Astrocyte (in vitro differentiated cells and primary cell): ENCODE measurements around the gene COX4I2. TPM values are rescaled to one million over a fixed set of nuclear protein-coding genes. Genes with fewer than 3 reads are reported as not detected.
A peak's percentile ranks its signal among the peaks of the same experiment; 100 is the strongest.

Source experiments
- DNase-seq: peaks from one replicate; pipeline ENCODE4 v3.0.0-alpha.2; 2010; ENCODE audit warnings: low read depth
- FAIRE-seq: peaks from 2 replicates; lab custom pipeline; 2011; peaks lifted over from hg19 to GRCh38; lab: Jason Lieb, UNC
- H2AFZ ChIP-seq: 2 replicates; pipeline ENCODE4 v1.6.0; 2012; ENCODE audit warnings: low read depth, low read length, inconsistent platforms
- H3K27ac ChIP-seq: 2 replicates; pipeline ENCODE4 v1.5.1; 2011; ENCODE audit warnings: low read depth, low read length, inconsistent platforms
- H3K27me3 ChIP-seq: 2 replicates; pipeline ENCODE4 v1.6.0; 2011; ENCODE audit warnings: low read length, inconsistent platforms; ENCODE audit not compliant: insufficient read depth
- H3K36me3 ChIP-seq: 2 replicates; pipeline ENCODE4 v1.5.1; 2011; ENCODE audit warnings: low read length, inconsistent platforms; ENCODE audit not compliant: insufficient read depth
- H3K4me1 ChIP-seq: 2 replicates; pipeline ENCODE4 v1.5.1; 2011; ENCODE audit warnings: low read length, inconsistent platforms; ENCODE audit not compliant: insufficient read depth
- H3K4me2 ChIP-seq: 2 replicates; pipeline ENCODE4 v1.6.0; 2012; ENCODE audit warnings: low read length, inconsistent platforms
- H3K4me3 ChIP-seq: 2 replicates; pipeline ENCODE4 v1.5.1; 2011; ENCODE audit warnings: low read depth, mild to moderate bottlenecking, low read length, inconsistent platforms; ENCODE audit not compliant: insufficient read depth
- H3K79me2 ChIP-seq: 2 replicates; pipeline ENCODE4 v1.6.0; 2012; ENCODE audit warnings: mild to moderate bottlenecking, low read length, inconsistent platforms; ENCODE audit not compliant: insufficient read depth
- H3K9ac ChIP-seq: 2 replicates; pipeline ENCODE4 v1.6.0; 2012; ENCODE audit warnings: mild to moderate bottlenecking, low read length, inconsistent platforms
- H3K9me3 ChIP-seq: 2 replicates; pipeline ENCODE4 v1.5.1; 2012; ENCODE audit warnings: low read depth, mild to moderate bottlenecking, low read length, inconsistent platforms; ENCODE audit not compliant: insufficient read depth
- H4K20me1 ChIP-seq: 2 replicates; pipeline ENCODE4 v1.6.0; 2012; ENCODE audit warnings: low read length, inconsistent platforms; ENCODE audit not compliant: insufficient read depth
- H3K27ac Mint-ChIP-seq: one replicate; pipeline ENCODE4 v1.8.0; 2021; ENCODE audit warnings: mild to moderate bottlenecking, mixed read lengths; ENCODE audit not compliant: unreplicated experiment
- H3K27me3 Mint-ChIP-seq: one replicate; pipeline ENCODE4 v1.8.0; 2021; ENCODE audit warnings: low read depth, mixed read lengths; ENCODE audit not compliant: unreplicated experiment
- H3K36me3 Mint-ChIP-seq: one replicate; pipeline ENCODE4 v1.8.0; 2021; ENCODE audit warnings: low read depth, mixed read lengths; ENCODE audit not compliant: unreplicated experiment
- H3K4me1 Mint-ChIP-seq: one replicate; pipeline ENCODE4 v1.8.0; 2021; ENCODE audit warnings: low read depth, mixed read lengths; ENCODE audit not compliant: unreplicated experiment
- H3K4me3 Mint-ChIP-seq: one replicate; pipeline ENCODE4 v1.8.0; 2021; ENCODE audit warnings: mild to moderate bottlenecking, moderate library complexity, mixed read lengths; ENCODE audit not compliant: unreplicated experiment
- H3K9me3 Mint-ChIP-seq: one replicate; pipeline ENCODE4 v1.8.0; 2021; ENCODE audit warnings: mild to moderate bottlenecking, mixed read lengths; ENCODE audit not compliant: unreplicated experiment
- EZH2 ChIP-seq: IDR thresholded peaks from 2 replicates; pipeline ENCODE4 v1.6.1; 2012; ENCODE audit warnings: mild to moderate bottlenecking, low read length, inconsistent platforms; ENCODE audit not compliant: insufficient read depth
- total RNA-seq: library from RNA; stranded (reverse); gene quantifications from 2 replicates; pipeline ENCODE4 v1.2.1, GENCODE V29; 2021
- TF ChIP-seq, protein P1 (sequence below): IDR thresholded peaks from 2 replicates; pipeline ENCODE4 v1.5.1; 2011; ENCODE audit warnings: low read depth, mild to moderate bottlenecking, inconsistent platforms, low read length, moderate library complexity; ENCODE audit not compliant: insufficient read depth

Gene COX4I2
- total RNA-seq, 1 donor from 2014 or later, result not detected

DNA sequence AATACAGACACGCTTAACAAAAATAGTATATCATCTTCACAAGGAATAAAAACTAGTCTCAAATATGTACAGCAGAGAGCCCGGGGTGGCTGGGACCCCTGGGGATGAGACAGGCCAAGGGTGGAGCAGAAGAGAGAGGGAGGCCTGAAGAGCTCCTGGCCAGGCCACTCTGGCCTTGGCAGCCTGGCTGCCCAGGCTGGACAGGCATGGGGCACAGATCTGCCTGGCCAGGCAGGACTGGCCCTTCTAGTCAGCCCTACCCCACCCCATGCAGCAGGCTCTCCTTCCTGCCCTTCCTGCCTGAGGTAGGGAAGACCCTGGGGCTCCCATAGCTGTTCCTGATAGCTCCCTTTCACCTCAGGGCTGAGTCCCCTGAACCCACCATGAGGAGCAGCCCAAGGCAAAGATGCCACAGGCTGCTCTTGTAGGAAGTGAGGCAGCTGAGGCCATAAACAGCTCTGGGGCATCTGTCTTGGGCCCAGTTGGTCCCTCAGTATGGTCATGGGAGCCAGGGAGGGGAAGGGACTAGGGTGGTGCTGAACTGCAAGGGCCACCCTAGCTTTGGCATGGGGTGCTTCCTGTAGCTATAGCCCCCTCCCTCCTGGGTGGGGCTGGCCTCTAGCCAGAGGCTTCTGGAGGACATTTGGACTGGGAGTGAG lies 27.1 kb downstream of the COX4I2 start:
- no peak overlapping the region for H3K9ac ChIP-seq
- DNase-seq (no peak), FAIRE-seq (no peak)
- Mint-ChIP-seq H3K27ac (peak overlapping the region; percentile 43), H3K4me1 (peaks cover 24% of the 10 kb centered on the region), H3K4me3 (no peak overlapping the region), H3K27me3 (no peaks in the 10 kb centered on the region), H3K36me3 (peaks cover 29% of the 10 kb centered on the region), H3K9me3 (no peaks in the 10 kb centered on the region)
- H3K9me3 ChIP-seq, result no peaks in the 10 kb centered on the region
- no peak overlapping the region for H3K4me3 ChIP-seq
- no peak overlapping the region for H3K27ac ChIP-seq
- no peak overlapping the region for H3K4me2 ChIP-seq
- no peak overlapping the region for H2AFZ ChIP-seq
- H3K36me3 ChIP-seq, result peaks cover 18% of the 10 kb centered on the region
- peaks cover 41% of the 10 kb centered on the region for H3K79me2 ChIP-seq
- no peaks in the 10 kb centered on the region for H3K27me3 ChIP-seq
- no peak for TF ChIP-seq EZH2
- TF ChIP-seq, protein P1, sequence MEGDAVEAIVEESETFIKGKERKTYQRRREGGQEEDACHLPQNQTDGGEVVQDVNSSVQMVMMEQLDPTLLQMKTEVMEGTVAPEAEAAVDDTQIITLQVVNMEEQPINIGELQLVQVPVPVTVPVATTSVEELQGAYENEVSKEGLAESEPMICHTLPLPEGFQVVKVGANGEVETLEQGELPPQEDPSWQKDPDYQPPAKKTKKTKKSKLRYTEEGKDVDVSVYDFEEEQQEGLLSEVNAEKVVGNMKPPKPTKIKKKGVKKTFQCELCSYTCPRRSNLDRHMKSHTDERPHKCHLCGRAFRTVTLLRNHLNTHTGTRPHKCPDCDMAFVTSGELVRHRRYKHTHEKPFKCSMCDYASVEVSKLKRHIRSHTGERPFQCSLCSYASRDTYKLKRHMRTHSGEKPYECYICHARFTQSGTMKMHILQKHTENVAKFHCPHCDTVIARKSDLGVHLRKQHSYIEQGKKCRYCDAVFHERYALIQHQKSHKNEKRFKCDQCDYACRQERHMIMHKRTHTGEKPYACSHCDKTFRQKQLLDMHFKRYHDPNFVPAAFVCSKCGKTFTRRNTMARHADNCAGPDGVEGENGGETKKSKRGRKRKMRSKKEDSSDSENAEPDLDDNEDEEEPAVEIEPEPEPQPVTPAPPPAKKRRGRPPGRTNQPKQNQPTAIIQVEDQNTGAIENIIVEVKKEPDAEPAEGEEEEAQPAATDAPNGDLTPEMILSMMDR, result no peak
- H4K20me1 ChIP-seq, result peaks cover 26% of the 10 kb centered on the region
- H3K4me1 ChIP-seq, result peaks cover 11% of the 10 kb centered on the region

DNA sequence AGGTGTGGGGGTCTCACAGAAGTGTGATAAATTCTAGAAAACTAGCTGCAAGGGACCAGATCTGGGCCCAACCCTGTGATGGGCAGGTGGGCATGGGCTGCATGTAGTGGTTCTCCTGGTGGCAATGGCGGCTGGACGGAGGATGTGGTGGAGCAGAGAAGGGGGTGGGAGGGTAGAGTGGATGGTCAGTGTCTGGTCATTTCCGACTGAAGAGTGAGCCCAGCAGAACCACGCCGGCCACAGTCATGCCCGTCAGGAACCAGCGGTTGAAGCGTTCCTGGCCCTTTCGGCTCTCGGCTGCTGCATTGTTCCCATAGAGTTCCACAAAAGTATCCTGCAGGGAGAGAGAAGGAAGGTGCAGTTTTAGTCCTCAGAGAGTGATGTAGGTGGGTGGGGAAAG lies 28.0 kb downstream of the COX4I2 start:
- Histone ChIP-seq H3K9me3 (no peaks in the 10 kb centered on the region), H3K4me1 (peaks cover 11% of the 10 kb centered on the region), H3K36me3 (peaks cover 18% of the 10 kb centered on the region), H3K4me2 (no peak overlapping the region), H4K20me1 (peaks cover 36% of the 10 kb centered on the region), H3K27me3 (no peaks in the 10 kb centered on the region), H2AFZ (no peak overlapping the region), H3K9ac (no peak overlapping the region), H3K4me3 (no peak overlapping the region), H3K27ac (no peak overlapping the region), H3K79me2 (peaks cover 50% of the 10 kb centered on the region)
- Mint-ChIP-seq H3K27ac (no peak overlapping the region), H3K4me3 (no peak overlapping the region), H3K36me3 (peaks cover 34% of the 10 kb centered on the region), H3K4me1 (peaks cover 28% of the 10 kb centered on the region), H3K9me3 (no peaks in the 10 kb centered on the region), H3K27me3 (no peaks in the 10 kb centered on the region)
- no peak for TF ChIP-seq EZH2
- TF ChIP-seq, protein P1, result no peak
- no peak for DNase-seq
- FAIRE-seq, result no peak
